Activated CD4-positive, alpha-beta T cell treated with anti-CD3 and anti-CD28 coated beads for 36 hours (primary cell): ENCODE results near the gene INPP5A. TPM values are rescaled to one million over a fixed set of nuclear protein-coding genes. Genes with fewer than 3 reads are reported as not detected.

Source experiments
- ATAC-seq: fragments of 200-7000 bp; cut with Tn5 transposase; one replicate; pipeline ENCODE4 v1.10.0; 2021; ENCODE audit warnings: mild to moderate bottlenecking, moderate library complexity
- CTCF ChIA-PET: fragments of 350-600 bp; sonication (Branson Sonifier 250); formaldehyde crosslinking; loops from one replicate; lab custom pipeline; 2021; ENCODE audit warnings: antibody characterized with exemption; lab: Charles Lee
- POLR2A ChIA-PET: fragments of 350-600 bp; sonication (Branson Sonifier 250); formaldehyde crosslinking; loops from one replicate; lab custom pipeline; 2021; ENCODE audit warnings: antibody characterized with exemption, inconsistent platforms; lab: Charles Lee
- DNase-seq: peaks from one replicate; pipeline ENCODE4 v3.0.0-alpha.2; 2020
- H3K27ac Mint-ChIP-seq: one replicate; pipeline ENCODE4 v1.8.0; 2021; ENCODE audit warnings: mixed read lengths
- H3K27me3 Mint-ChIP-seq: one replicate; pipeline ENCODE4 v1.8.0; 2021; ENCODE audit warnings: mixed read lengths
- H3K36me3 Mint-ChIP-seq: one replicate; pipeline ENCODE4 v1.8.0; 2021; ENCODE audit warnings: low read depth, mixed read lengths
- H3K4me1 Mint-ChIP-seq: one replicate; pipeline ENCODE4 v1.8.0; 2021; ENCODE audit warnings: mixed read lengths
- H3K4me3 Mint-ChIP-seq: one replicate; pipeline ENCODE4 v1.8.0; 2021; ENCODE audit warnings: mild to moderate bottlenecking, moderate library complexity, mixed read lengths
- H3K9me3 Mint-ChIP-seq: one replicate; pipeline ENCODE4 v1.8.0; 2021; ENCODE audit warnings: low read depth, mixed read lengths
- intact Hi-C, 2 experiments: fragments of 100-400 bp; cut with DNase I in 1 of 2; cut with micrococcal nuclease in 1 of 2; formaldehyde crosslinking; loops; one replicate each; pipeline versions ENCODE4 v1.14.2 to v1.15.1; 2022 to 2024; cut with DNase I, micrococcal nuclease
- total RNA-seq, 2 experiments: library from RNA; stranded (reverse); gene quantifications; one replicate each; pipeline ENCODE4 v1.2.3, GENCODE V29; 2021

The INPP5A gene
- total RNA-seq, 2 experiments from 2014 or later = 8.1 to 9.3 TPM

DNA sequence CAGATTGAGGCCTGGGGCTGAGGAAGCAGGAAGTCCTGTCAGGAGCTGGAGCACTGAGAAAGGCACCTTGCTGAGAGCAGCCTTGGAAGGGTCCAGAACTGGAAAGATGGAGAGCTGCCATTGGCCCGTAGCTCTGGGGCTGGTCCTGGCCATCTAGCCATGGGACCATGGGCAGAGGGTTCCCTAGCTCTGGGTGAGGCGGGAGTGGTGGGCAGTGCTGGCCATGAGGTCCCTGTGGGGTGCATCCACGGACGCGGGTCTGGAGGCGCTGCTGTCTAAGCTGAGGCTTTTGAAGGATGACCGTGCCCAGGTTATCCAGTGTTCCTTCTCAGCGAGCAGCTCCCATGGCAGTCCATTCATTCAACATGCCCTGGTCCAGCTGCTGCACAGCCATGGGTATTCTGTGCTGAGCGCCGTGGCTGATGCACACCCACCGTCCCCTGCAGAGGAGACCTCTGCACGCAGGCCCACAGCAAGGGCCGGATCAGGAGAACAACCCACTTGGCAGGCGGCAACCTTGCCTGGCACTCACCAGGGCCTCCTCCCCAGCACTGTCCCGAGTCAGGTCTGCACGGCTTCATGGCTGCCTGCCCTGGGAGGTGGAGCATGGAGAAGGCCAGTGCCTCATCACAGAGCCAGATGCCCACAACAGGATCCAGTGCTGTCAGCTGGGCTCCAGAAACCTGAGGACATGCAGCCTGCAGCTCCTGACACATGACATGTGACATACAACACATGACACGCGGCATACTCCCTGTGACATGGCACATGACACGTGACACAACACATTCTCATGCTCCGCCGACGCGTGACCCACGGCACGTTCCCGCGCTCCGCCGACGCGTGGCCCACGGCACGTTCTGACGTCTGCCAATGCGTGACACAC, 121.9 kb downstream of the INPP5A start:
- H3K9me3 Mint-ChIP-seq = no peaks in the 10 kb centered on the region
- no peaks in the 10 kb centered on the region for H3K27me3 Mint-ChIP-seq
- ChIA-PET POLR2A (no interaction called here), CTCF (no interaction called here)
- DNase-seq (no peak), ATAC-seq (no peak)
- H3K4me3 Mint-ChIP-seq = no peak overlapping the region
- peaks cover 14% of the 10 kb centered on the region for H3K36me3 Mint-ChIP-seq
- H3K4me1 Mint-ChIP-seq = peaks cover 2% of the 10 kb centered on the region
- intact Hi-C loops = loop anchor here (10.0 kb wide), 2 partner anchors 125 to 235 kb away; partner anchors contain the start of gene NKX6-2 (in 1 of the 2)
- H3K27ac Mint-ChIP-seq = no peak overlapping the region

- H3K4me3 Mint-ChIP-seq = no peak overlapping the region
- ChIA-PET CTCF (no interaction called here), POLR2A (no interaction called here)
- H3K9me3 Mint-ChIP-seq = no peaks in the 10 kb centered on the region
- H3K27ac Mint-ChIP-seq = no peak overlapping the region
- intact Hi-C loops = no loop called here
- H3K27me3 Mint-ChIP-seq = no peaks in the 10 kb centered on the region
- peaks cover 14% of the 10 kb centered on the region for H3K36me3 Mint-ChIP-seq
- no peaks in the 10 kb centered on the region for H3K4me1 Mint-ChIP-seq
- ATAC-seq (no peak), DNase-seq (no peak)
Measured at GRCh38 chr10:132660385-132660784, 122.8 kb downstream of the INPP5A start.

GRCh38 chr10:132662186-132662920, 124.8 kb downstream of the INPP5A start:
- H3K27ac Mint-ChIP-seq = no peak overlapping the region
- intact Hi-C loops = no loop called here
- H3K36me3 Mint-ChIP-seq = peaks cover 16% of the 10 kb centered on the region
- H3K27me3 Mint-ChIP-seq = no peaks in the 10 kb centered on the region
- no peaks in the 10 kb centered on the region for H3K9me3 Mint-ChIP-seq
- no peak for ATAC-seq
- no peak for DNase-seq
- H3K4me3 Mint-ChIP-seq = no peak overlapping the region
- H3K4me1 Mint-ChIP-seq = peaks cover 12% of the 10 kb centered on the region
- CTCF ChIA-PET = no interaction called here
- POLR2A ChIA-PET = no interaction called here

DNA sequence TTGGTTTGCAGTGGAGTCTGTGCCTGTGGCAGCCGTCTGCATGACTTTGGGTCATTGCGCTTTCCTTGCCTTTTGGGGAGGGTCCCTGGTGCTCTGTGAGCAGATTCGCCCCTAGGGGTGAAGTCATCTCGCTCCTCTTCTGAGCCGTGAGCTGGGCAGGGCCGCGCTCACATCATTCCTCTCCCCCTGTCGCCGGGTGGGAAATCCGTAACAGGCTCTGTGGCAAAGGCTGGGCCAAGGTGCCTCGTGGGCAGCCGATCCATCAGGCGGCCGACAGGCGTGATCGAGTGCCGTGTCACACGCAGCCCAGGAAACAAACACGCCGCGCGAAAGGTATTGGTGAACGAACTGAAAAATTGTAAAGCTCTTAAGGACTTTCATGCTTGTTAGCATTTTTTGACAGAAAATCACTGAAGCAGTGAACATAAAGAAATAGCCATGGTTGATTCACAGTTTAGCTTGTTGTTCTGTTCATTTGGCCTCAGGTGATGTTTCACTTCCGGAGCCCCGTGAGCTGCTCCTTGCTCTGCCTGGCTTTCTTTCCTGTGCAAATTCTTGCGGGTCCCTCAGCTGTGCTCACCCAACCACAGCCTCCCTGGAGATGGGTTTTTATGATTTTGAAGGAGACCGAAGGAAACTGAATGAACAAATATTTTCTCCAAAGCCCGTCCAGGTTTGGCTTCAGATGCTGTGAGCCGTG, 126.2 kb downstream of the INPP5A start:
- H3K36me3 Mint-ChIP-seq = peaks cover 14% of the 10 kb centered on the region
- ATAC-seq (no peak), DNase-seq (no peak)
- H3K27ac Mint-ChIP-seq = no peak overlapping the region
- ChIA-PET CTCF (no interaction called here), POLR2A (no interaction called here)
- no peaks in the 10 kb centered on the region for H3K9me3 Mint-ChIP-seq
- H3K4me3 Mint-ChIP-seq = no peak overlapping the region
- H3K4me1 Mint-ChIP-seq = peaks cover 12% of the 10 kb centered on the region
- intact Hi-C loops = no loop called here
- no peaks in the 10 kb centered on the region for H3K27me3 Mint-ChIP-seq

DNA sequence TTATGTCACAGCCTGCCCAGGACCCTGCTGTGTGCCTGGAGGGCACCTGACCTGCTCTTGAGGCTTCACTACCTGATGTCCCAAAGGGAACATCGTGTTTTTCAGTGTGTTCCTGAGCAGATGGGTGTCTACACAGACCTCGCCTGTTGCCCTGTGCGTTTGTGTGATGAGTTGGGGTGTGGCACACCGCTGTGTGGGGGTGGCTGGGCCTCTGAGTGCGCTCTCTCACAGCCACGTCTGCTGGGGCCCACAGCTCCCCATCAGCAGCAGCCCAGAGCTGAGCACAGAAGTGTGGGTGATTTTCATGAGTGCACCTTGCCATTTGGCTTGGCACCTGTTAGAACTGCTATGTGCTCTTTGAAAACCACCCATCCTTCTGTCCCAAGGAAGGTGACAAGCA, 126.8 kb downstream of the INPP5A start:
- DNase-seq (peak; percentile 21), ATAC-seq (no peak)
- CTCF ChIA-PET = no interaction called here
- no peak overlapping the region for H3K4me3 Mint-ChIP-seq
- H3K27ac Mint-ChIP-seq = no peak overlapping the region
- no peaks in the 10 kb centered on the region for H3K9me3 Mint-ChIP-seq
- intact Hi-C loops = no loop called here
- POLR2A ChIA-PET = no interaction called here
- H3K4me1 Mint-ChIP-seq = peaks cover 12% of the 10 kb centered on the region
- H3K36me3 Mint-ChIP-seq = peaks cover 14% of the 10 kb centered on the region
- no peaks in the 10 kb centered on the region for H3K27me3 Mint-ChIP-seq

DNA sequence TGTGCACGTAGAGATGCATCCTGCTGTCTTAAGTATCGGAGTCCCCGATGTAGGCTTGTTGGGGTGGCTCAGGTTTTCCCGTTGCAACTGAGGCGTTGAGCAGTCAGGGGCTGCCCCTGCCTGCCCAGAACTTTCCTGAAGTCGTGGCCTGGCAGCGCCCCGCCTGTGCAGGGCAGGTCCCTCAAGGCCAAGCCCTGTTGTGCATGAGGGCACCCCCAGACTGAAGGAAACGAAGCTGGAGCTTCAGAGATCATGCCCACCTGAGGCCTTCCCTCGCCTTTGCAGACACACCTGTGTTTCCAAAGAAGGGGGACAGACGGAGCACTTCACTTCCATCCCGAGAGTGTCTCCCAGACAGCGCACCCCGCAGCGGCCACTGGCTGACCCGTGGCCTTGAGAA, 127.3 kb downstream of the INPP5A start:
- Mint-ChIP-seq H3K27ac (no peak overlapping the region), H3K36me3 (peaks cover 9% of the 10 kb centered on the region), H3K4me3 (no peak overlapping the region), H3K4me1 (peaks cover 12% of the 10 kb centered on the region), H3K9me3 (no peaks in the 10 kb centered on the region), H3K27me3 (no peaks in the 10 kb centered on the region)
- ATAC-seq (no peak), DNase-seq (no peak)
- intact Hi-C loops = no loop called here
- POLR2A ChIA-PET = no interaction called here
- CTCF ChIA-PET = no interaction called here

GRCh38 chr10:132665946-132666704, 128.5 kb downstream of the INPP5A start:
- peaks cover 12% of the 10 kb centered on the region for H3K4me1 Mint-ChIP-seq
- no peak overlapping the region for H3K4me3 Mint-ChIP-seq
- H3K36me3 Mint-ChIP-seq = peaks cover 2% of the 10 kb centered on the region
- intact Hi-C loops = loop anchor here (1.0 kb wide), 2 partner anchors 18 to 297 kb away; no protein-coding TSS in a partner anchor
- peak; percentile 59 for DNase-seq
- ChIA-PET CTCF (no interaction called here), POLR2A (no interaction called here)
- H3K9me3 Mint-ChIP-seq = no peaks in the 10 kb centered on the region
- H3K27me3 Mint-ChIP-seq = no peaks in the 10 kb centered on the region
- peak; percentile 98 for ATAC-seq
- no peak overlapping the region for H3K27ac Mint-ChIP-seq

GRCh38 chr10:132666705-132667341, 129.2 kb downstream of the INPP5A start:
- peaks cover 2% of the 10 kb centered on the region for H3K36me3 Mint-ChIP-seq
- H3K27me3 Mint-ChIP-seq = no peaks in the 10 kb centered on the region
- POLR2A ChIA-PET = no interaction called here
- intact Hi-C loops = loop anchor here (1.0 kb wide), 2 partner anchors 17 to 296 kb away; no protein-coding TSS in a partner anchor
- CTCF ChIA-PET = interaction anchor here (0.8 kb wide), 1 partner anchor 138 kb away, joined by 3 read pairs; no protein-coding TSS in a partner anchor
- ATAC-seq = no peak
- no peaks in the 10 kb centered on the region for H3K9me3 Mint-ChIP-seq
- no peak overlapping the region for H3K27ac Mint-ChIP-seq
- H3K4me1 Mint-ChIP-seq = peaks cover 12% of the 10 kb centered on the region
- DNase-seq = no peak
- H3K4me3 Mint-ChIP-seq = no peak overlapping the region

- no peak for ATAC-seq
- no peak overlapping the region for H3K4me3 Mint-ChIP-seq
- no peaks in the 10 kb centered on the region for H3K27me3 Mint-ChIP-seq
- H3K9me3 Mint-ChIP-seq = no peaks in the 10 kb centered on the region
- intact Hi-C loops = no loop called here
- ChIA-PET POLR2A (no interaction called here), CTCF (interaction anchor here (0.8 kb wide), 1 partner anchor 139 kb away, joined by 3 read pairs; no protein-coding TSS in a partner anchor)
- H3K27ac Mint-ChIP-seq = no peak overlapping the region
- peaks cover 2% of the 10 kb centered on the region for H3K36me3 Mint-ChIP-seq
- DNase-seq = no peak
- peaks cover 12% of the 10 kb centered on the region for H3K4me1 Mint-ChIP-seq
Measured at GRCh38 chr10:132667342-132668047, 129.9 kb downstream of the INPP5A start.

GRCh38 chr10:132668048-132668394, 130.4 kb downstream of the INPP5A start:
- ChIA-PET CTCF (no interaction called here), POLR2A (no interaction called here)
- Mint-ChIP-seq H3K36me3 (peaks cover 2% of the 10 kb centered on the region), H3K27me3 (no peaks in the 10 kb centered on the region), H3K4me3 (no peak overlapping the region), H3K9me3 (no peaks in the 10 kb centered on the region), H3K27ac (no peak overlapping the region), H3K4me1 (peaks cover 12% of the 10 kb centered on the region)
- no peak for DNase-seq
- no peak for ATAC-seq
- intact Hi-C loops = no loop called here
